Measurements from ENCODE around the gene ZBED2.

The ZBED2 gene

DNA sequence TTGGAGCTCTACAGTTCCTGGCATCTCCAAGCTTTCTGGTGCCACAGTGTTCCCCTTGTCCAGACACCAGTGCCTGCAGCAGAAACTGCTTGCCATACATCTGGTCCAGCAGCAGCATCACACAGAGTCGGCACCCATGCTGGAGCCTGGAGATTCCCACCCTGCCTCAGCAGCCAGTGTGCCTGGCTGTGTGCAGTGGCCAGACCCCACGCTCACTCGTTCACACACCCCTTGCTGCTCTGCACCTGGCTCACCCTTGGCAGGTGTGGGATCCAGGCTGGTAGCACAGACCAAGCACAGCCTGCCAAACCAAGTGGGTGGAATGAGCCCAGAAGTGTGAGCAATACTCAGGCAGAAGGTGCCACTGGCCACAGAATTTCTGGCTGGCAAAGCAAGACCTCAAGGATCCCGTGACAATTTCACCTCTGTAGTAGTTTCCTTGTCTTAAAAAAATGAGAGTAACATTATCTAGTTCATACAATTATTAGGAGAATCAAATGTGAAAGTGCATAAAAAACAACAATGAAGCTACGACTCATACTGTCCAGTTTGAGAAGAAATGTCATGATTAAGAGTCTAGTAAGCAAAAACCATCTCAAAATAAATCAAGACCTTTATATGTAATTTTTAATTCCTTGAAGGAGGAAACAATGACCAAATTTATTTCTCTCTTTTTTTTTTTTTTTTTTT lies 22.9 kb upstream of the ZBED2 start:
- H3K79me2 ChIP-seq (ENCODE audit: insufficient read depth, low read length): no peaks in the 10 kb centered on the region
- H3K4me2 ChIP-seq (ENCODE audit: low read depth, low read length, poor library complexity, severe bottlenecking): no peak overlapping the region
- TF ChIP-seq, protein P1, sequence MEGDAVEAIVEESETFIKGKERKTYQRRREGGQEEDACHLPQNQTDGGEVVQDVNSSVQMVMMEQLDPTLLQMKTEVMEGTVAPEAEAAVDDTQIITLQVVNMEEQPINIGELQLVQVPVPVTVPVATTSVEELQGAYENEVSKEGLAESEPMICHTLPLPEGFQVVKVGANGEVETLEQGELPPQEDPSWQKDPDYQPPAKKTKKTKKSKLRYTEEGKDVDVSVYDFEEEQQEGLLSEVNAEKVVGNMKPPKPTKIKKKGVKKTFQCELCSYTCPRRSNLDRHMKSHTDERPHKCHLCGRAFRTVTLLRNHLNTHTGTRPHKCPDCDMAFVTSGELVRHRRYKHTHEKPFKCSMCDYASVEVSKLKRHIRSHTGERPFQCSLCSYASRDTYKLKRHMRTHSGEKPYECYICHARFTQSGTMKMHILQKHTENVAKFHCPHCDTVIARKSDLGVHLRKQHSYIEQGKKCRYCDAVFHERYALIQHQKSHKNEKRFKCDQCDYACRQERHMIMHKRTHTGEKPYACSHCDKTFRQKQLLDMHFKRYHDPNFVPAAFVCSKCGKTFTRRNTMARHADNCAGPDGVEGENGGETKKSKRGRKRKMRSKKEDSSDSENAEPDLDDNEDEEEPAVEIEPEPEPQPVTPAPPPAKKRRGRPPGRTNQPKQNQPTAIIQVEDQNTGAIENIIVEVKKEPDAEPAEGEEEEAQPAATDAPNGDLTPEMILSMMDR (conservative IDR thresholded peaks at IDR 0.05; ENCODE audit: low read length): no peak
- TF ChIP-seq EZH2phosphoT487 (IDR thresholded peaks at IDR 0.05; ENCODE audit: borderline replicate concordance): no peak
- no peaks in the 10 kb centered on the region for H4K20me1 ChIP-seq (ENCODE audit: insufficient read depth, low read length, poor library complexity, severe bottlenecking)
- no peak overlapping the region for H3K4me3 ChIP-seq (ENCODE audit: low read length, poor library complexity, severe bottlenecking)
- H3K9me2 ChIP-seq (replicated peaks; ENCODE audit: low read depth, low read length): no peaks in the 10 kb centered on the region
- H3K4me1 ChIP-seq (ENCODE audit: insufficient read depth, low read length, poor library complexity, severe bottlenecking): peaks cover 20% of the 10 kb centered on the region
- H3K27me3 ChIP-seq (ENCODE audit: insufficient read depth, low read length, poor library complexity, severe bottlenecking): no peaks in the 10 kb centered on the region
- peaks cover 10% of the 10 kb centered on the region; the same call in 1 of the 2 replicates for H3K9me3 ChIP-seq (ENCODE audit: insufficient read depth, low read depth, low read length)
- H2AFZ ChIP-seq (ENCODE audit: low read length): no peak overlapping the region
- H3F3A ChIP-seq (ENCODE audit: low read depth): no peaks in the 10 kb centered on the region
- peaks cover 9% of the 10 kb centered on the region; the same call in 1 of the 2 replicates for H3K36me3 ChIP-seq (ENCODE audit: insufficient read depth, low read length)
- no peak overlapping the region for H3K9ac ChIP-seq (ENCODE audit: low read depth, low read length, poor library complexity, severe bottlenecking)

DNA sequence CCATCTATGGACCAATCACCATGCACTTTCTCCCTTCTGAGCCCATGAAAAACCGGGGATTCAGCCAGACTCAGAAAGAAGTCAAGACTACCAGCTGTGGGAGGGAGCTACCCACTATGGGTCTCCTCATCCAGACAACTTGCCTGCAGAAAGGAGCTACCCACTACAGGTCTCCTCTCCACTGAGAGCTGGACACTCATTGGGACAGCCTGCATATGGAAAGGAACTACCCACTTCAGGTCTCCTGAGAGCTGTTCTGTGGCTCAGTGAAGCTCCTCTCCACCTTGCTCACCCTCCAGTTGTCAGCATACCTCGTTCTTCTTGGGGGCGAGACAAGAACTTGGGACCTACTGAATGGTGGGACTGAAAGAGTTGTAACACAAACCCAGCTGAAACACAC lies 22.3 kb upstream of the ZBED2 start:
- Histone ChIP-seq H3K9me3 (ENCODE audit: insufficient read depth, low read depth, low read length) (peaks cover 10% of the 10 kb centered on the region; the same call in 1 of the 2 replicates), H3K27me3 (ENCODE audit: insufficient read depth, low read length, poor library complexity, severe bottlenecking) (no peaks in the 10 kb centered on the region), H3K79me2 (ENCODE audit: insufficient read depth, low read length) (no peaks in the 10 kb centered on the region), H3K9me2 (replicated peaks; ENCODE audit: low read depth, low read length) (no peaks in the 10 kb centered on the region), H4K20me1 (ENCODE audit: insufficient read depth, low read length, poor library complexity, severe bottlenecking) (no peaks in the 10 kb centered on the region), H2AFZ (ENCODE audit: low read length) (no peak overlapping the region), H3K4me1 (ENCODE audit: insufficient read depth, low read length, poor library complexity, severe bottlenecking) (peaks cover 20% of the 10 kb centered on the region), H3K4me2 (ENCODE audit: low read depth, low read length, poor library complexity, severe bottlenecking) (no peak overlapping the region), H3K4me3 (ENCODE audit: low read length, poor library complexity, severe bottlenecking) (no peak overlapping the region), H3F3A (ENCODE audit: low read depth) (no peaks in the 10 kb centered on the region), H3K9ac (ENCODE audit: low read depth, low read length, poor library complexity, severe bottlenecking) (no peak overlapping the region), H3K36me3 (ENCODE audit: insufficient read depth, low read length) (peaks cover 9% of the 10 kb centered on the region; the same call in 1 of the 2 replicates)
- TF ChIP-seq, protein P1 (conservative IDR thresholded peaks at IDR 0.05; ENCODE audit: low read length): no peak
- no peak for TF ChIP-seq EZH2phosphoT487 (IDR thresholded peaks at IDR 0.05; ENCODE audit: borderline replicate concordance)

DNA sequence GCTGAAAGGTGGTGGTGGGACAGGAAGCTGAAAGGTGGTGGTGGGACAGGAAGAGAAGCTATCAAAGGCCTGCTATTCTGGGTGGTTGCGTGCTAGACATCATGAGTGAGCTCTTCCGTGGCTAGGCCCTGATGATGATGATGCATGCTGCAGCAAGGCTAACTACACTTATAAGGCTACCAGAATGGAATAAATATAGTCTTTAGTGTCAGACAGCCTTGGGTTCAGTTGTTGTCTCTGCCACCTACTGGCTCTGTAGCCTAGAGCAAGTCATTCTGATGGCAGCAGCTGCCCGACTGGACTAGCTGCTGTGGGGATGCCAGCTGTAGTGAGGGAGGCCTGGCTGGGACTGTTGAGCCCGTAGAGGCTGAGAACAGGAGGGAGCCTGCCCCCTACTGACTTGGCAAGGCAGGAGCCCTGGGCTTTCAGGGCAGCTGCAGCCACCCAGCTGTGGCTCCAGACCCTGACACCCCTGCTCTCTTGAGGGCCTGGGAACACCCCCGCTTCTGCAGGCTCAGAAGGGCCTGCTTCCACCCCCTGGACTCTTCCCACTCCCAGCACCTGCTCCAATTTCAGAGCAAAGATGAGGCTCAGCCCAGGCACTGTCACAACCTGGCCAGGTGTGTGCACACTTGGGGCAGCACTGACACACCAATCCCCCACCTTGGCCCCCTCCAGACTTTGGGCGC lies 21.4 kb upstream of the ZBED2 start:
- H3K9ac ChIP-seq (ENCODE audit: low read depth, low read length, poor library complexity, severe bottlenecking): peak overlapping the region; percentile 25
- no peak overlapping the region for H2AFZ ChIP-seq (ENCODE audit: low read length)
- H3K4me1 ChIP-seq (ENCODE audit: insufficient read depth, low read length, poor library complexity, severe bottlenecking): peaks cover 20% of the 10 kb centered on the region
- H3K4me3 ChIP-seq (ENCODE audit: low read length, poor library complexity, severe bottlenecking): no peak overlapping the region
- H3K27me3 ChIP-seq (ENCODE audit: insufficient read depth, low read length, poor library complexity, severe bottlenecking): no peaks in the 10 kb centered on the region
- H3F3A ChIP-seq (ENCODE audit: low read depth): no peaks in the 10 kb centered on the region
- H3K4me2 ChIP-seq (ENCODE audit: low read depth, low read length, poor library complexity, severe bottlenecking): peak overlapping the region; percentile 16
- H3K79me2 ChIP-seq (ENCODE audit: insufficient read depth, low read length): no peaks in the 10 kb centered on the region
- TF ChIP-seq EZH2phosphoT487 (IDR thresholded peaks at IDR 0.05; ENCODE audit: borderline replicate concordance): no peak
- TF ChIP-seq, protein P1 (conservative IDR thresholded peaks at IDR 0.05; ENCODE audit: low read length): peak; percentile 57
- no peaks in the 10 kb centered on the region for H4K20me1 ChIP-seq (ENCODE audit: insufficient read depth, low read length, poor library complexity, severe bottlenecking)
- peaks cover 10% of the 10 kb centered on the region; the same call in 1 of the 2 replicates for H3K9me3 ChIP-seq (ENCODE audit: insufficient read depth, low read depth, low read length)
- H3K36me3 ChIP-seq (ENCODE audit: insufficient read depth, low read length): peaks cover 9% of the 10 kb centered on the region; the same call in 1 of the 2 replicates
- no peaks in the 10 kb centered on the region for H3K9me2 ChIP-seq (replicated peaks; ENCODE audit: low read depth, low read length)
